Measurements from ENCODE around the gene CKLF.
A peak's percentile ranks its signal among the peaks of the same experiment; 100 is the strongest.

Gene CKLF

GRCh38 chr16:66517586-66518263, 34.7 kb upstream of the CKLF start:
- DNase-seq (ENCODE audit: low spot score), result peak; percentile 29

- no peak for DNase-seq (ENCODE audit: low spot score)
These were observed 32.6 kb upstream of the CKLF start for GRCh38 chr16:66519482-66520373.

GRCh38 chr16:66520406-66521170, 31.8 kb upstream of the CKLF start:
- peak; percentile 70 for DNase-seq (ENCODE audit: low spot score)

- DNase-seq (ENCODE audit: low spot score), result no peak
These were observed 31.1 kb upstream of the CKLF start for GRCh38 chr16:66521252-66521713.

GRCh38 chr16:66521951-66522771, 30.2 kb upstream of the CKLF start:
- peak; percentile 62 for DNase-seq (ENCODE audit: low spot score)

GRCh38 chr16:66522816-66523590, 29.4 kb upstream of the CKLF start:
- DNase-seq (ENCODE audit: low spot score), result no peak

GRCh38 chr16:66523861-66524354, 28.5 kb upstream of the CKLF start:
- no peak for DNase-seq (ENCODE audit: low spot score)

- DNase-seq (ENCODE audit: low spot score), result peak; percentile 87
These were observed 27.7 kb upstream of the CKLF start for GRCh38 chr16:66524601-66525164.

GRCh38 chr16:66525396-66526180, 26.8 kb upstream of the CKLF start:
- DNase-seq (ENCODE audit: low spot score), result no peak

- DNase-seq (ENCODE audit: low spot score), result no peak
These were observed 24.1 kb upstream of the CKLF start for GRCh38 chr16:66528294-66528693.

GRCh38 chr16:66529475-66529874, 22.9 kb upstream of the CKLF start:
- no peak for DNase-seq (ENCODE audit: low spot score)

- no peak for DNase-seq (ENCODE audit: low spot score)
These were observed 18.0 kb upstream of the CKLF start for GRCh38 chr16:66534376-66534799.

GRCh38 chr16:66536525-66536924, 15.9 kb upstream of the CKLF start:
- DNase-seq (ENCODE audit: low spot score), result no peak

GRCh38 chr16:66537236-66537635, 15.1 kb upstream of the CKLF start:
- DNase-seq (ENCODE audit: low spot score), result no peak

GRCh38 chr16:66538910-66539309, 13.5 kb upstream of the CKLF start:
- DNase-seq (ENCODE audit: low spot score), result no peak

GRCh38 chr16:66539623-66540469, 12.5 kb upstream of the CKLF start:
- DNase-seq (ENCODE audit: low spot score), result no peak

- DNase-seq (ENCODE audit: low spot score), result no peak
These were observed 10.7 kb upstream of the CKLF start for GRCh38 chr16:66541388-66542355.

All from pons (tissue), 1 donor.